ENCODE results near the gene ATP6AP1.
A peak's percentile ranks its signal among the peaks of the same experiment; 100 is the strongest.

Gene ATP6AP1

GRCh38 chrX:154434394-154435168, 6.1 kb downstream of the ATP6AP1 start:
- CTCF ChIA-PET, result no interaction called here
- POLR2A ChIA-PET, result interaction anchor here (0.8 to 1.9 kb wide), 2 partner anchors 52 to 55 kb away, joined by 3 to 5 read pairs; partner anchors contain the start of genes SLC10A3 and UBL4A
- TF ChIP-seq ARNT (IDR thresholded peaks at IDR 0.05), result no peak
- no peak for TF ChIP-seq BHLHE40 (IDR thresholded peaks at IDR 0.05; ENCODE audit: borderline replicate concordance)
- DNase-seq (ENCODE audit: extremely low spot score), result no peak

GRCh38 chrX:154435171-154435733, 6.8 kb downstream of the ATP6AP1 start:
- ChIA-PET CTCF (no interaction called here), POLR2A (interaction anchor here (0.8 to 1.9 kb wide), 4 partner anchors 9 to 55 kb away, joined by 3 to 5 read pairs (median 4); partner anchors contain the start of genes FAM50A, SLC10A3 and UBL4A)

GRCh38 chrX:154436374-154436982, 8.0 kb downstream of the ATP6AP1 start:
- TF ChIP-seq FOXM1 (IDR thresholded peaks at IDR 0.05; ENCODE audit: borderline replicate concordance) (no peak), FOXA1 (IDR thresholded peaks at IDR 0.05) (no peak), LEF1 (IDR thresholded peaks at IDR 0.05; ENCODE audit: borderline replicate concordance) (no peak), FOXK2 (IDR thresholded peaks at IDR 0.05) (no peak), CTBP1 (IDR thresholded peaks at IDR 0.05; ENCODE audit: borderline replicate concordance) (no peak)
- POLR2A ChIA-PET, result interaction anchor here (1.1 to 1.9 kb wide), 2 partner anchors 8 to 24 kb away, joined by 4 to 5 read pairs; partner anchors contain the start of gene FAM50A
- CTCF ChIA-PET, result no interaction called here
- DNase-seq (ENCODE audit: extremely low spot score), result peak; percentile 76

More at GRCh38 chrX:154435171-154435733, 6.8 kb downstream of the ATP6AP1 start:
- DNase-seq (ENCODE audit: extremely low spot score), result no peak
- TF ChIP-seq SP1 (IDR thresholded peaks at IDR 0.05), result no peak
- TF ChIP-seq SUZ12 (IDR thresholded peaks at IDR 0.05), result no peak
- TF ChIP-seq PKNOX1 (IDR thresholded peaks at IDR 0.05), result no peak
- TF ChIP-seq ARNT (IDR thresholded peaks at IDR 0.05), result no peak
- no peak for TF ChIP-seq FOXA1 (IDR thresholded peaks at IDR 0.05)

GRCh38 chrX:154436983-154437752, 8.7 kb downstream of the ATP6AP1 start, which contains the start of gene GDI1:
Gene GDI1, plus strand, starts transcription at chrX:154437154. Its CDS starts 101 bp downstream, at chrX:154437255.
- TF ChIP-seq SP1 (IDR thresholded peaks at IDR 0.05) (no peak), ZNF384 (IDR thresholded peaks at IDR 0.05) (no peak), PKNOX1 (IDR thresholded peaks at IDR 0.05) (no peak), SUZ12 (IDR thresholded peaks at IDR 0.05) (no peak), ELF4 (IDR thresholded peaks at IDR 0.05) (no peak), LEF1 (IDR thresholded peaks at IDR 0.05; ENCODE audit: borderline replicate concordance) (peak; percentile 74; the same call in 1 of the 2 replicates), FOXM1 (IDR thresholded peaks at IDR 0.05; ENCODE audit: borderline replicate concordance) (no peak), CTBP1 (IDR thresholded peaks at IDR 0.05; ENCODE audit: borderline replicate concordance) (0 out of 2 replicates have a peak, but pooled peaks have one; percentile 9), TARDBP (IDR thresholded peaks at IDR 0.05) (no peak)
- ChIA-PET CTCF (no interaction called here), POLR2A (interaction anchor here (1.9 kb wide), 1 partner anchor 25 kb away, joined by 5 read pairs; no protein-coding TSS in a partner anchor)
- peak; percentile 66 for DNase-seq (ENCODE audit: extremely low spot score)

- POLR2A ChIA-PET, result interaction anchor here (0.8 to 1.5 kb wide), 4 partner anchors 10 to 52 kb away, joined by 3 to 5 read pairs (median 4); partner anchors contain the start of genes ATP6AP1 and SLC10A3
- no peak for TF ChIP-seq LEF1 (IDR thresholded peaks at IDR 0.05; ENCODE audit: borderline replicate concordance)
- TF ChIP-seq SUZ12 (IDR thresholded peaks at IDR 0.05), result no peak
- TF ChIP-seq FOXA1 (IDR thresholded peaks at IDR 0.05), result no peak
- no peak for TF ChIP-seq HDGF (IDR thresholded peaks at IDR 0.05; ENCODE audit: borderline replicate concordance)
- no peak for TF ChIP-seq SP1 (IDR thresholded peaks at IDR 0.05)
- no peak for TF ChIP-seq TARDBP (IDR thresholded peaks at IDR 0.05)
- TF ChIP-seq FOXK2 (IDR thresholded peaks at IDR 0.05), result no peak
- no peak for TF ChIP-seq BHLHE40 (IDR thresholded peaks at IDR 0.05; ENCODE audit: borderline replicate concordance)
- TF ChIP-seq CTBP1 (IDR thresholded peaks at IDR 0.05; ENCODE audit: borderline replicate concordance), result no peak
- no peak for TF ChIP-seq ARNT (IDR thresholded peaks at IDR 0.05)
- TF ChIP-seq ZNF384 (IDR thresholded peaks at IDR 0.05), result no peak
- TF ChIP-seq L3MBTL2 (conservative IDR thresholded peaks at IDR 0.05), result no peak
- TF ChIP-seq FOXM1 (IDR thresholded peaks at IDR 0.05; ENCODE audit: borderline replicate concordance), result no peak
- TF ChIP-seq PKNOX1 (IDR thresholded peaks at IDR 0.05), result no peak
- TF ChIP-seq ELF4 (IDR thresholded peaks at IDR 0.05), result no peak
- TF ChIP-seq NFRKB (IDR thresholded peaks at IDR 0.05), result no peak
- CTCF ChIA-PET, result no interaction called here
- no peak for DNase-seq (ENCODE audit: extremely low spot score)
Observed at GRCh38 chrX:154437971-154438893, 9.8 kb downstream of the ATP6AP1 start.

Data from HEK293T (cell line).